ENCODE data around the gene KCNG2. TPM values are rescaled to one million over a fixed set of nuclear protein-coding genes. Genes with fewer than 3 reads are reported as not detected.

KCNG2 gene
- total RNA-seq, 2 donors from 2014 or later, result not detected

DNA sequence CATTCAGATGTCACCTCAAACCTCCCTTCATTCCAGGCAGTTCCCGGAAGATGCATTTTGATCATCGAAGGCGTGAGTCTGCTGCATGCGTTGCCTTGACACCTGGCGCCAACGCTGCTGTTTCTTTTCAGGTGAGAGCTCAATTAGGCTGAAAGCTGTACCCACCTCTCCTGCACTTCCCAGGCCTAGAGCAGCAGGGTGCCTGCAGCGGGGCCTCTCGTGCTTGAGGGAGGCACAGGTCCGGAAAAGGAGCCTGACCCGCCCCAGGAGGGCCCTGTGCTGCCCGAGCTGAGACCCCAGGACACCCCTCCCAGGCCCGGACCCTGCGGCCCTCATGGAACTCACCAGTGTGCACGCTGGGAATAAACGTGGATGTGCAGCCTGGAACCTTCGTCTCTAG, 31.4 kb upstream of the KCNG2 start:
- Histone ChIP-seq H3K36me3 (no peaks in the 10 kb centered on the region), H3K9me3 (peaks cover 0 to 21% of the 10 kb centered on the region in 2 donors), H3K4me1 (no peaks in the 10 kb centered on the region), H3K4me3 (no peak overlapping the region), H3K27ac (no peak overlapping the region), H3K27me3 (no peaks in the 10 kb centered on the region)
- TF ChIP-seq, protein P1, sequence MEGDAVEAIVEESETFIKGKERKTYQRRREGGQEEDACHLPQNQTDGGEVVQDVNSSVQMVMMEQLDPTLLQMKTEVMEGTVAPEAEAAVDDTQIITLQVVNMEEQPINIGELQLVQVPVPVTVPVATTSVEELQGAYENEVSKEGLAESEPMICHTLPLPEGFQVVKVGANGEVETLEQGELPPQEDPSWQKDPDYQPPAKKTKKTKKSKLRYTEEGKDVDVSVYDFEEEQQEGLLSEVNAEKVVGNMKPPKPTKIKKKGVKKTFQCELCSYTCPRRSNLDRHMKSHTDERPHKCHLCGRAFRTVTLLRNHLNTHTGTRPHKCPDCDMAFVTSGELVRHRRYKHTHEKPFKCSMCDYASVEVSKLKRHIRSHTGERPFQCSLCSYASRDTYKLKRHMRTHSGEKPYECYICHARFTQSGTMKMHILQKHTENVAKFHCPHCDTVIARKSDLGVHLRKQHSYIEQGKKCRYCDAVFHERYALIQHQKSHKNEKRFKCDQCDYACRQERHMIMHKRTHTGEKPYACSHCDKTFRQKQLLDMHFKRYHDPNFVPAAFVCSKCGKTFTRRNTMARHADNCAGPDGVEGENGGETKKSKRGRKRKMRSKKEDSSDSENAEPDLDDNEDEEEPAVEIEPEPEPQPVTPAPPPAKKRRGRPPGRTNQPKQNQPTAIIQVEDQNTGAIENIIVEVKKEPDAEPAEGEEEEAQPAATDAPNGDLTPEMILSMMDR (IDR thresholded peaks at IDR 0.05), result no peak
- no peak for DNase-seq (ENCODE audit: low spot score)

DNA sequence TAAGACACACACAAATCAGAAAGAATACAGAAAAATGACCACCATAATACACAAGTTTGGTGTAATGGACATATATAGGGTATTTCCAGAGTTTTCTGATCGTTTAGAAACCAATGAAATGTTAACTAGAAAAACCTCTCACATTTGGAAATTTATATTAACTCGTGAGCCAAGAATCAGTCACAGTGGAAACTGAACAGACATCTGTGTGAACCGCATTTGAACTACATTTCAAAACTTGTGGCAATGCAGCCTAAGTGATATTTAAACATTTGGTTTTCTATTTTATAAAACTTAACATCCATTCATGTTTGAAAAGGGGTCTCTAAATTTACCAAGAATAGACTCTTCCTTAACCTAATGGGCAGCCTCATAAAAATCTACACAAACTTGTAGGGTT, 29.0 kb upstream of the KCNG2 start:
- H3K27me3 ChIP-seq, result no peaks in the 10 kb centered on the region
- H3K4me3 ChIP-seq, result no peak overlapping the region
- H3K36me3 ChIP-seq, result no peaks in the 10 kb centered on the region
- H3K27ac ChIP-seq, result no peak overlapping the region
- H3K4me1 ChIP-seq, result no peaks in the 10 kb centered on the region
- H3K9me3 ChIP-seq, result peaks cover 0 to 19% of the 10 kb centered on the region in 2 donors
- DNase-seq (ENCODE audit: low spot score), result no peak
- TF ChIP-seq, protein P1 (IDR thresholded peaks at IDR 0.05), result no peak

DNA sequence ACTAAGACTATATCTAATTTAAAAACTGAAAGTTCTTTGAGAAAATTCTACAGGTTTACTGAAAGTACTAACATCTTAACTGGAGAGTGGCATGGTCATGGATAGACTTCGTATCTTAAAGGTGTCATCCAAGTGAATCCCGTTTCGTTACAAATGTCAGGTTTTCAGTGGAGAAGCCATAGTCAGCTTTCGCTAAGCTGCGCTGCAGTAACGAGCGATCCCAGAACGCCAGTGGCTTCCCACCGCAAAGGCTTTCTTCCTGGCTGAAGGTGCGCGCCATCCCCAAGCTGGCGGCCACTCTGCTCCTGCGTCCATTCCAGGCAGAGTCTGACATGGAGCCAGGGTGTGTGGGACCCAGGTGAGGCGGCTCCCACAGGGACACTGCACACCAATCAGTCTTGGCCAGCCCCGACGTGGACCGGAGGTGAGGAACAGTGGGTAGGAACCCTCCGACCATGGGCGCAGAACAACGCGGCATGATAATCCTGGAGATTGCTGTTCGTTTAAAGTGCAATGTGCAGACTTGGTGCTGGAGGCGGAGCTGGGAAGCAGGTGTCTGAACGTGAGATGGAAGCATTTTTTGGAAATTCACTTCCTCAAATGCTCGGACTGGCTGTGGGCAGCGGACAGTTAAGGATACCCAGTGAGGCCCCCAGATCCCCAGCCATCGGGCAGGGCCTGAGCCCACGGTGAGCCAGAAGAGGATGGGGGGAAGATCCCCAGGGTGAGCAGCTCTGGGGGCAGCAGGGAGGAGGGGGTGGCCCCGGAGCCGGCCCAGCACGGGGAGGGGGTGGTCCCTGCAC, 27.8 kb upstream of the KCNG2 start:
- no peaks in the 10 kb centered on the region for H3K27me3 ChIP-seq
- DNase-seq (ENCODE audit: low spot score), result no peak

DNA sequence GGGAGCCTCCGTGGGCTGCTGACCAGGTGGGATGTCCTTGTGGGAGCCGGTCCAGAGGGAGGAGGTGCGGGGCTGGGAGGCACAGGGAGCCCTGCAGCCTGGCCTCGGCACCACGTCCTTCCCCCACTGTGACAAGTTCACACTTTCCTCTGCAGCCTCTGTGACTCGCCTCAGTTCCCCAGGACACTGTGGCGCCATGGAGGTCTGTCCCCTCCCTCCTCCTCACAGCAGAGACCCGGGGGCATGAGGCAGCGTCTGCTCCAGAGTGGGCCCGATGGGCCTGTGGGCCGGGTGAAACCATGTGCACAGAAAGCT, 27.3 kb upstream of the KCNG2 start:
- H3K27ac ChIP-seq, result no peak overlapping the region
- no peaks in the 10 kb centered on the region for H3K27me3 ChIP-seq
- TF ChIP-seq, protein P1 (IDR thresholded peaks at IDR 0.05), result no peak

More for the DNA sequence above, 27.8 kb upstream of the KCNG2 start:
- Histone ChIP-seq H3K9me3 (peaks cover 0 to 19% of the 10 kb centered on the region in 2 donors), H3K27ac (no peak overlapping the region), H3K36me3 (no peaks in the 10 kb centered on the region), H3K4me3 (no peak overlapping the region), H3K4me1 (no peaks in the 10 kb centered on the region)
- TF ChIP-seq, protein P1 (IDR thresholded peaks at IDR 0.05), result no peak

DNA sequence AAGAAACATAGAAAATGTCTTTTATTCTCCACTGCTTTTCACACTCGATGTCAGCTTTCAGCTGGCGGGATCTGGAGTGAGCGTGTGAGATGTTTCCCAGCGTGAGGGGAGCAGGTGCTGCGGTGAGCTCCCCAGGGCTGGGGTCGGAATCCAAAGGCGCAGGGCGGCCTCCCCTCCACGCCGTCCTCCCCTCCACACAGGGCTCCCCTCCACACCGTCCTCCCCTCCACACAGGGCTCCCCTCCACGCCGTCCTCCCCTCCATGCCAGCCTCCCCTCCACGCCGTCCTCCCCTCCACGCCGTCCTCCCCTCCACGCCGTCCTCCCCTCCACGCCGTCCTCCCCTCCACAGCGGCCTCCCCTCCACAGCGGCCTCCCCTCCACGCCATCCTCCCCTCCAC, 26.9 kb upstream of the KCNG2 start:
- H3K4me3 ChIP-seq, result no peak overlapping the region
- no peaks in the 10 kb centered on the region for H3K27me3 ChIP-seq
- no peaks in the 10 kb centered on the region for H3K4me1 ChIP-seq
- TF ChIP-seq, protein P1 (IDR thresholded peaks at IDR 0.05), result no peak
- peaks cover 0 to 19% of the 10 kb centered on the region in 2 donors for H3K9me3 ChIP-seq
- no peak overlapping the region for H3K27ac ChIP-seq
- H3K36me3 ChIP-seq, result no peaks in the 10 kb centered on the region
- DNase-seq (ENCODE audit: low spot score), result no peak

More for the DNA sequence above, 27.3 kb upstream of the KCNG2 start:
- no peaks in the 10 kb centered on the region for H3K4me1 ChIP-seq
- peaks cover 0 to 19% of the 10 kb centered on the region in 2 donors for H3K9me3 ChIP-seq
- no peaks in the 10 kb centered on the region for H3K36me3 ChIP-seq
- H3K4me3 ChIP-seq, result no peak overlapping the region
- DNase-seq (ENCODE audit: low spot score), result no peak
